ENCODE measurements around the gene GTF3C6.
"Not testable (repeated sequence)": the region's sequence is repeated elsewhere in the genome, so short reads cannot be mapped to it uniquely, and the experiment has no call there.

The GTF3C6 gene

DNA sequence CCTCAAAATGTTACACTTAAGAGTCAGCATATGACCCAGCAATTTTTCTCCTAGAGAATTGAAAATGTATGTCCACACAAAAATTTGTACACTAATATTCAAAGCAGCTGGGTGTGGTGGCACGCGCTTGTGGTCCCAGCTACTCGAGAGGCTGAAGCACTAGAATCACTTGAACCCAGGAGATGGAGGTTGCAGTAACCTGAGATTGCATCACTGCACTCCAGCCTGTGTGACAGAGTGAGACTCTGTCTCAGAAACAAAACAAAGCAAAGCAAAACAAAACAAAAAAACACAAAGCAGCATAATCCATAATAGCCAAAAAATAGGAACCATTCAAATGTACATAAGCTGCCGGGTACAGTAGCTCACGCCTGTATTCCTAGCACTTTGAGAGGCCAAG lies 21.7 kb downstream of the GTF3C6 start:
- DNase-seq = no peak

DNA sequence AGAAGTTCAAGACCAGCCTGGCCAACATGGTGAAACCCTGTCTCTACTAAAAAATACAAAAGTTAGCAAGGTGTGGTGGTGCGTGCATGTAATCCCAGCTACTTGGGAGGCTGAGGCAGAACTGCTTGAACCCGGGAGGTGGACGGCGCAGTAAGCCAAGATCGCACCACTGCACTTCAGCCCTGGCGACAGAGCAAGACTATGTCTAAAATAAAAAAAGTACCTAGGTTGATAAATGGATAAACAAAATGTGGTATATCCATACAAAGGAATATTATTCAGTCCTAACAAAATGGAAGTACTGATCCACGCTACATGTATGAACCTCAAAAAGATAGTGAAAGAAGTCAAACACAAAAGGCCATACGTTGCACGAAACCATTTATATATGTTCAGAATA lies 22.1 kb downstream of the GTF3C6 start:
- no peak for DNase-seq

DNA sequence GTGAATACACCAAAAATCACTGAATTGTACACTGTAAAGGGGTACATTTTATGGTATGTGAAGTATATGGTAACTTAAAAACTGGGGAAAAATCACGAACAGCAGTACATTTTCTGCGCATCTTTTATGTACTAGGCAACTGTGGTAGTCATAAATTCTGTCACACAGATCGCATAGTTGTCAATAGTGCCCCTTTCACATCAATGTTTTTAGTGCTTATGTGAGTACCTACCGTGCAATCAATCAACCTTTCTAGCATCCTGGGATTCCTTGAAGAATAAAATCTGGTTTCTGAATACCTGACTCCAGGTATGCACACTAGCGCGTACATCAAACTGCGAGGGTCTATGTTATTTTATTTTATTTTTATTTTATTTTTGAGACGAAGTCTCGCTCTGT lies 22.7 kb downstream of the GTF3C6 start:
- DNase-seq = no peak

DNA sequence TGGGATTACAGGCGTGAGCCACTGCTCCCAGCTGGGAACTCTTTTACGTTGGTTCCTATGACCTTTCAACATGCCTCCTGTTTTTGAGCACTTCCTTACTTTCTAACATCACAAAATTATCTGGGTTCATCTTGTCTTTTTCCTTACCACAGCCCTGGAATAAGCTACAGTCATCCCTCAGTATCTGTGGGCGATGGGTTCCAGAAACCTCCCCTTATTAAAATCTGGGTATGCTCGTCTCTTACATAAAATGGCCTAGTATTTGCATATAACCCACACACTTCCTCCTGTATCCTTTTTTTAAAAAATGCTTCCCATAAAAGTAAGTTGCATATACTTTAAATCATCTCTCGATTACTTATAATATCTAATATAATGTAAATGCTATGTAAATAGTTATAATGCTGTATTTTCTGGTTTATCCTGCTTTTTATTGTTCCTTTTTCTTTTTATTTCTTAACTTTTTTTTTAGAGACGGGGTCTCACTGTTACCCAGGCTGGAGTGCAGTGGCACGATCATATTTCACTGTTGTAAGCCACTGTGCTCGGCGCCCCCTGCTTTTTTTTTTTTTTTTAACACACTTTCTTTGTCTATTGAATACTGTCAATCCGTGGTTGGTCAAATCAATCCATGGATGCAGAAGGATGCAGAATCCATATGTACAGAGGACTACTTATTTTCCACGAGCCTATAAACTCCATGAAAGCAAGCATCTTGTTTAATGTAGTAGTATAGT lies 32.5 kb downstream of the GTF3C6 start:
- DNase-seq = no peak

DNA sequence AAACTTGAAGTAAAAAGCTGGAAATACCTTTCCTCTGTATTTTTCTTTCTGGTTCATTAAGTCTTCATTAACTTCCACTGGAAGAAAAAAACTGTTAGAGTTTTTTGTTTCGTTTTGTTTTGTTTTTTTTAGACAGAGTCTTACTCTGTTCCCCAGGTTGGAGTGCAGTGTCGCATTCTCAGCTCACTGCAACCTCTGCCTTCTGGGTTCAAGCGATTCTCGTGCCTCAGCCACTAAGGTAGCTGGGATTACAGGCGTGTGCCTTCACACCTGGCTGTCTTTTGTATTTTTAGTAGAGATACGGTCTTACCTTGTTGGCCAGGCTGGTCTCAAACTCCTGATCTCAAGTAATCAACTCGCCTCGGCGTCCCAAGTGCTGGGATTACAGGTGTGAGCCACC lies 38.2 kb downstream of the GTF3C6 start:
- DNase-seq = no peak

DNA sequence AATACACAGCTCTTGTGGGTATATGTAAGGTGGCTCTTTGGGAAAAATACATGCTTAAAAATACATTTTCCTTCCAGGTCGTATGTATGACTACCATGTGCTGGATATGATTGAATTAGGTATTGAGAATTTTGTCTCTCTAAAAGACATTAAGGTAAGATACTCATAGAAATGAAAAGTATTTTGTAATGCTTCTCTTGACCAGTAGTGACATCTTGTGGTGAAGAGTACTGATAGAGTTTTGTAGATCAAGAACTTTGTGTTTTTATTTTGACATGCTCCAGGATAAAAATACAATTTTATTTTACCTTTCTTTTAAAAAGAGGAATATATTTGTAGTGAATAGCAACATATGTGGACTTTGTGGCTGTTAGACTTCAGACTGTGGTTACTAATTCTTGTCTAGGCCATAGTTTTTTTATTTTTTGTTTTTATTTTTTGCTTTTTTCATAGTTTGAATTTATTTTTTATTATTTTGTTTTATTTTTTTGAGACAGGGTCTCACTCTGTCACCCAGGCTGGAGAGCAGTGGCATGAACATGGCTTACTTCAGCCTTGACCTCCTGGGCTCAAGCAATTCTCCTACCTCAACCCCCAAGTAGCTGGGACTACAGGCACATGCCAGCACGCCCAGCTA lies 41.2 kb downstream of the GTF3C6 start:
- peak; percentile 25 for DNase-seq

DNA sequence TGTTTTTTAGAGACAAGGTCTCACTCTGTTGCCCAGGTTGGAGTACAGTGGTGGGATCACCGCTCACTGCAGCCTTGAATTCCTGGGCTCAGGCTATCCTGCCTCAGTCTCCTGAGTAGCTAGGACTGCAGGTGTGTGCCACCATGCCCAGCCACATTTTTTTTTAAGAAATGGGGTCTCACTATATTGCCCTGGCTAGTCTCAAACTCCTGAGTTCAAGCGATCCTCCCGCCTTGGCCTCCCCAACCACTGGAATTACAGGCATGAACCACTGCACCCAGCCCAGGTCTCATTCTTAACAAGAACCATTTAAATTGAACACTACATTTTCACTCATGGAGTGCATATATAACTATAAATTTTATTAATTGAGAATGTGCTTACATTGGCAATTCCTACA lies 43.8 kb downstream of the GTF3C6 start:
- no peak for DNase-seq

DNA sequence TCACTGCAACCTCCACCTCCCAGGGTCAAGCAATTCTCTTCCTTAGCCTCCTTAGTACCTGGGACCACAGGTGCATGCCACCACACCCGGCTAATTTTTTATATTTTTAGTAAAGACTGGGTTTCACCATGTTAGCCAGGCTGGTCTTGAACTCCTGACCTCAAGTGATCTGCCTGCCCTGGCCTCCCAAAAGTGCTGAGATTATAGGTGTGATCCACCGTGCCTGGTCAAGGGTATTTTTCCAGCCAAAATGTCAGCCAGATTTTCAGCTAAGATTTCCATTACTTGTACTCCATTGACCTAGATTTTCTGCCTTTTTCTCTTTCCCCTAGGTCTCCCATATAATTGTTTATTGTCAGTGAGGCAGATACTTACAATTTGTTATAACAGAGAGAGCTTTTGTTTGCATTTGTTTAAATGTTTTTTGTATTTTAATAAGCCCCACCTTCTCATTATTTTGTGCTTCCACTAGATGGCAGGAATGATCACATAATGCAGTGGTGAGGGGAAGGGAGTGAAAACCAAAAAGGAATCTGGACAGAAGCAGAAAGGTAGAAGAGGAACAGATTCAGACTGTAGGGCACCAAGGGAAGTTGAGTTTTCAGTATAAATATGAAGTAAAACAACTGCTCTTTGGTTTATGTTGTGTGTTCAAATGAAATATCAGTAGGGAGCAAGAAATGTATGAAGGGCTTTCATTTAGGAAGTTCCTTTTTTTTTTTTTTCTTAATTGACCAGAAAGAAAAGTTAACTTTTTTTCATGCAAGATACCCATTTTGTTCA lies 53.0 kb downstream of the GTF3C6 start:
- DNase-seq = peak; percentile 49

DNA sequence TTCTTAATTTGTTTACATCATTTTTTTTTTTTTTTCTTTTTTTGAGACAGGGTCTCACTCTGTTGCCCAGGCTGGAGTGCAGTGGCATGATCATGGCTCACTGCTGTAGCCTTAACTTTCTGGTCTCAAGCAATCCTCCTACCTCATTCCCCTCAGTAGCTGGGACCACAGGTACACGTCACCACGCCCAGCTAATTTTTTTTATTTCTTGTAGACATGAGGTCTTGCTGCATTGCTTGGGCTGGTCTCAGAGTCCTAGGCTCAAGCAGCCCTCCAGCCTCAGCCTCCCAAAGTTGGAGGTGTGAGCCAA lies 53.6 kb downstream of the GTF3C6 start:
- no peak for DNase-seq

DNA sequence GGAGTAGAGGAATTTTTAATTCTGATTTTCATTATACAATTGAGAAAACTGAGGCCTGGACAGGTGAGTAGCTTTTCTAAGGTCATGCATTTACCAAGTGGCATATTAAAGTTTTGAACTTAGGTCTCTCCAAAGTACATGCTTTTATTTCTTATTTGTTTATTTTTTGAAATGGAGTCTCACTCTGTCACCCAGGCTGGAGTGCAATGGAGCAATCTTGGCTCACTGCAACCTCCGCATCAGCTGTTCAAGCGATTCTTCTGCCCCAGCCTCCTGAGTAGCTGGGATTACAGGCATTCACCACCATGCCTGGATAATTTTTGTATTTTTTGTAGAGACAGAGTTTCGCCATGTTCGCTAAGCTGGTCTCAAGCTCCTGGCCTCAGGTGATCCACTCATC lies 54.0 kb downstream of the GTF3C6 start:
- not testable (repeated sequence) for DNase-seq

DNA sequence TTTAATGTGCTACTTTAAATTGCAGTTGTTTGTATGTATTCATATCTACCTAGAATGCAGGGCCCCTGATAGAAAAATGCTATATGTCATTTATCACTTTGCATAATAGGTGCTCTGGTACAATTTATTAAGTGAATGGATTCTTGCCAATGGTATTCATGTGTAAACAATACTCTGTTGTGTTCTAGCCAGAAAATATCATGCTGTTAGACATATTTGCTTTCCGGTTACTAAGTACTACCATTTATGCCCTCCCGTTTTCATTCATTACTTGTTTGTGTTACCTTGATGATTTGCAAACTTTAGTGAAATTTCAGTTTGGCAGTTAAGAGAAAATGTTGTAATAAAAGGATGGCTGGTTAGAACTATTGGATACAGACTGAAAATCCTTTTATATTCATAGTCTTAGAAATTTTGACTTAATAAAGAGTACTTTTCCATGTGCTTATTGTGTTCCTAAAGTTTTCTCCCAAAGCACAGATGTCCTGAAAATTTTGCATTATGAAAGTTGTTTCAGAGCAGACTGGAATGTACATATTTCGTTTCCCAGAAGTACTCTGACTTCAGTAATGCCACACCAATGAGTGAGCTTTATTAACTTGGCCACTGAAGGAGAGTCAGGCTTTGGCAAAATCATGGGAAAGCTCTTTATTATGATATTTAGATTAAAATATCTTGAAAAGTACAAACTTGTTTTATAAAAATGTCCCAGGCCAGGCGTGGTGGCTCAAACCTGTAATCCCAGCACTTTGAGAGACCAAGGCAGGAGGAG lies 54.8 kb downstream of the GTF3C6 start:
- DNase-seq = peak; percentile 45

DNA sequence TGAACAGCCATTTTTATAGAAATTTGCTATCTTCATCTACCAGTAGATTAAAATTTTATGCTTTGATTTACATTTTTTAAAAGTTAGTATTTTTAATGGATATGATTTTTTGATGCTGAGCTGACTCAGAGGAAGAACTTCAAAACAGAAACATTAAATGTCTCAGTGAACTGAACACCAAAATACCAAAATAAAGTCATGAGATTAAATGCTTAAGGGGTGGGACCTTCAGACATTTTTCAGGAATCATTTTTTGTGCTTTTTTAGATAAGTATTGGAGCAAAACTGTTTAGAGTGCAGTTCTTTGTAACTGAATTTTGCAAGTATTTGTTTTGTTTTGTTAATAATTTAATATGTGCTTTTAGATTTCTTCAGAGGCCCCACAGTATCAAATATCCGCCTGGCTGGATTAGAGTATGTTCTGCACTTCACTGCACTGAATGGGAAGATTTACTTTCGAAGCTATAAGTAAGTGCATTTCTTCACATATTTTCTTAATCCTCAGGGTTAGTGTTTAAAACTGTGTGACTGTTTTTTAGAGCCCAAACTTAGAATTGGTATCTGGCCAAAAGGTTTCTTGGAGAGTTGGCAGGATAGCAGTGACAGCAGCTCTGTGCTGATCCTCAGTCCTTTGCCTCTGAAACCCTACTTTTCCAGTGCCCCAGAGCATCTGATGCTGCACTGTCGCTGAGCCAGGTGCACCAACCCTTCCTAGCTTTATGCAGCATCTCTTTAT lies 57.1 kb downstream of the GTF3C6 start:
- no peak for DNase-seq

DNA sequence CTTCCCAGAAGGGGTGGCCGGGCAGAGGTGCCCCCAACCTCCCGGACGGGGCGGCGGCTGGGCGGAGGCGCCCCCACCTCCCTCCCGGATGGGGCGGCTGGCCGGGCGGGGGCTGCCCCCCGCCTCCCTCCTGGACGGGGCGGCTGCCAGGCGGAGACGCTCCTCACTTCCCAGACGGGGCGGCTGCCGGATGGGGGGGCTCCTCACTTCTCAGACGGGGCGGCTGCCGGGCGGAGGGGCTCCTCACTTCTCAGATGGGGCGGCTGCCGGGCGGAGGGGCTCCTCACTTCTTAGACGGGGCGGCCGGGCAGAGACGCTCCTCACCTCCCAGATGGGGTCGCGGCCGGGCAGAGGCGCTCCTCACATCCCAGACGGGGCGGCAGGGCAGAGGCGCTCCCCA lies 58.7 kb downstream of the GTF3C6 start:
- DNase-seq = not testable (repeated sequence)

All from NCI-H526 treated with DMSO at 0.1 percent for 48 hours (cell line).